IMR-90 (cell line): ENCODE results near the gene PPP2R1B. TPM values are rescaled to one million over a fixed set of nuclear protein-coding genes. Genes with fewer than 3 reads are reported as not detected.

Source experiments
- ATAC-seq: fragments of 200-7000 bp; cut with Tn5 transposase; 2 replicates; pipeline ENCODE4 v1.9.1; 2020; ENCODE audit warnings: low read depth, mild to moderate bottlenecking, moderate library complexity
- BruUV-seq: library from RNA; stranded (reverse); fragments of 400-500 nt; replicated peaks from 2 replicates; lab custom pipeline; 2021; lab: Mats Ljungman, UMichigan
- CTCF ChIA-PET: fragments of 300-600 bp; formaldehyde crosslinking; extraction: SDS; loops from one replicate; lab custom pipeline; 2021; ENCODE audit warnings: antibody characterized with exemption; lab: Yijun Ruan, JAX
- POLR2A ChIA-PET: fragments of 300-600 bp; sonication (Branson Sonifier 250); formaldehyde crosslinking; loops from one replicate; lab custom pipeline; 2022; ENCODE audit warnings: antibody characterized with exemption; ENCODE audit not compliant: unreplicated experiment; lab: Charles Lee
- DNase-seq: peaks from one replicate; pipeline ENCODE4 v3.0.0; 2013
- H2AFZ ChIP-seq: replicated peaks from 2 replicates; pipeline ENCODE3; 2013; ENCODE audit warnings: low read length, mild to moderate bottlenecking; ENCODE audit not compliant: poor library complexity
- H2AK5ac ChIP-seq: 2 replicates; pipeline ENCODE4 v1.6.1; 2013; ENCODE audit warnings: low read depth, low read length, inconsistent platforms
- H2AK9ac ChIP-seq: replicated peaks from 2 replicates; pipeline ENCODE3; 2013; ENCODE audit warnings: mild to moderate bottlenecking, low read depth, low read length, moderate library complexity; ENCODE audit not compliant: poor library complexity
- H2BK120ac ChIP-seq: 2 replicates; pipeline ENCODE4 v1.6.1; 2013; ENCODE audit warnings: low read depth, low read length, inconsistent platforms
- H2BK15ac ChIP-seq: 3 replicates; pipeline ENCODE4 v1.6.1; 2013; ENCODE audit warnings: low read depth, low read length, inconsistent platforms
- H2BK20ac ChIP-seq: 2 replicates; pipeline ENCODE4 v1.6.1; 2013; ENCODE audit warnings: low read depth, mild to moderate bottlenecking, inconsistent platforms, low read length, moderate library complexity
- H2BK5ac ChIP-seq: 2 replicates; pipeline ENCODE4 v1.6.1; 2013; ENCODE audit warnings: mild to moderate bottlenecking, low read depth, low read length, inconsistent platforms; ENCODE audit not compliant: poor library complexity, severe bottlenecking
- H3K14ac ChIP-seq: replicated peaks from 2 replicates; pipeline ENCODE4 v1.6.1; 2013; ENCODE audit warnings: low read depth, low read length, inconsistent platforms
- H3K18ac ChIP-seq: 2 replicates; pipeline ENCODE4 v1.6.1; 2013; ENCODE audit warnings: low read depth, low read length, control low read depth
- H3K23ac ChIP-seq: 2 replicates; pipeline ENCODE4 v1.6.1; 2013; ENCODE audit warnings: low read depth, low read length, inconsistent platforms
- H3K27ac ChIP-seq: 2 replicates; pipeline ENCODE4 v1.5.1; 2013; ENCODE audit warnings: mild to moderate bottlenecking, control low read depth, low read length; ENCODE audit not compliant: insufficient read depth
- H3K27me3 ChIP-seq: 2 replicates; pipeline ENCODE4 v1.6.1; 2013; ENCODE audit warnings: low read length; ENCODE audit not compliant: control insufficient read depth, insufficient read depth
- H3K36me3 ChIP-seq: 2 replicates; pipeline ENCODE4 v1.6.1; 2013; ENCODE audit warnings: low read length, mixed read lengths; ENCODE audit not compliant: control insufficient read depth, insufficient read depth
- H3K4ac ChIP-seq: 2 replicates; pipeline ENCODE4 v1.6.1; 2013; ENCODE audit warnings: low read depth, low read length, inconsistent platforms
- H3K4me1 ChIP-seq: 2 replicates; pipeline ENCODE4 v1.6.1; 2013; ENCODE audit warnings: low read length, mixed read lengths; ENCODE audit not compliant: control insufficient read depth, insufficient read depth
- H3K4me2 ChIP-seq: 2 replicates; pipeline ENCODE4 v1.6.1; 2013; ENCODE audit warnings: low read depth, mild to moderate bottlenecking, control low read depth, low read length, moderate library complexity
- H3K4me3 ChIP-seq: 2 replicates; pipeline ENCODE4 v1.5.1; 2013; ENCODE audit warnings: low read depth, mild to moderate bottlenecking, control low read depth, low read length, moderate library complexity; ENCODE audit not compliant: insufficient read depth
- H3K56ac ChIP-seq: 2 replicates; pipeline ENCODE4 v1.6.1; 2013; ENCODE audit warnings: low read length, inconsistent platforms; ENCODE audit not compliant: insufficient read depth; ENCODE audit errors: extremely low read depth
- H3K79me1 ChIP-seq, 2 experiments: 2 replicates each; pipeline ENCODE4 v1.6.1; 2013; ENCODE audit warnings: low read length in 2 of 2, inconsistent platforms in 1 of 2, low read depth in 1 of 2
- H3K9ac ChIP-seq: 2 replicates; pipeline ENCODE4 v1.6.1; 2013; ENCODE audit warnings: low read depth, low read length, control low read depth
- H3K9me1 ChIP-seq: 2 replicates; pipeline ENCODE4 v1.6.1; 2013; ENCODE audit warnings: low read length, inconsistent platforms; ENCODE audit not compliant: insufficient read depth
- H3K9me3 ChIP-seq: 2 replicates; pipeline ENCODE4 v1.6.1; 2013; ENCODE audit warnings: low read length; ENCODE audit not compliant: control insufficient read depth, insufficient read depth
- H4K20me1 ChIP-seq: 2 replicates; pipeline ENCODE4 v1.6.1; 2013; ENCODE audit warnings: low read length, inconsistent platforms; ENCODE audit not compliant: insufficient read depth
- H4K5ac ChIP-seq: 2 replicates; pipeline ENCODE4 v1.6.1; 2013; ENCODE audit warnings: mild to moderate bottlenecking, low read depth, low read length, control low read depth
- H4K8ac ChIP-seq, 2 experiments: 2 replicates each; pipeline ENCODE4 v1.6.1; 2013; ENCODE audit warnings: low read depth in 2 of 2, low read length in 2 of 2, control low read depth in 1 of 2, inconsistent platforms in 1 of 2
- H4K91ac ChIP-seq: 2 replicates; pipeline ENCODE4 v1.6.1; 2013; ENCODE audit warnings: low read depth, low read length, inconsistent platforms; ENCODE audit not compliant: insufficient read depth
- BHLHE40 ChIP-seq: fragments of 150-350 bp; IDR thresholded peaks from 2 replicates; pipeline ENCODE4 v1.6.1; 2016; ENCODE audit warnings: mild to moderate bottlenecking, low read depth, low read length
- CEBPB ChIP-seq: IDR thresholded peaks from 2 replicates; pipeline ENCODE4 v1.6.1; 2012; ENCODE audit warnings: low read depth, low read length, improper control_type of control experiment
- CHD1 ChIP-seq: IDR thresholded peaks from 2 replicates; pipeline ENCODE4 v1.6.1; 2012; ENCODE audit warnings: low read depth, low read length, improper control_type of control experiment
- MAFK ChIP-seq: IDR thresholded peaks from 2 replicates; pipeline ENCODE4 v1.6.1; 2012; ENCODE audit warnings: low read depth, low read length, improper control_type of control experiment
- MXI1 ChIP-seq: IDR thresholded peaks from 2 replicates; pipeline ENCODE4 v1.6.1; 2012; ENCODE audit warnings: low read depth, mild to moderate bottlenecking, low read length, moderate library complexity, borderline replicate concordance
- POLR2A ChIP-seq: IDR thresholded peaks from 2 replicates; pipeline ENCODE4 v1.6.1; 2012; ENCODE audit warnings: mild to moderate bottlenecking, low read depth, low read length
- RAD21 ChIP-seq: IDR thresholded peaks from 2 replicates; pipeline ENCODE4 v1.6.1; 2012; ENCODE audit warnings: low read length, improper control_type of control experiment
- RCOR1 ChIP-seq: IDR thresholded peaks from 2 replicates; pipeline ENCODE4 v1.6.1; 2012; ENCODE audit warnings: mild to moderate bottlenecking, low read length, improper control_type of control experiment; ENCODE audit not compliant: insufficient replicate concordance
- RFX5 ChIP-seq: IDR thresholded peaks from 2 replicates; pipeline ENCODE4 v1.8.0; 2012; ENCODE audit warnings: low read depth, mild to moderate bottlenecking, low read length, moderate library complexity
- SMC3 ChIP-seq: fragments of 150-350 bp; IDR thresholded peaks from 2 replicates; pipeline ENCODE4 v1.6.1; 2016; ENCODE audit warnings: low read depth, mild to moderate bottlenecking, antibody characterized with exemption, low read length, moderate library complexity
- USF2 ChIP-seq: fragments of 150-350 bp; IDR thresholded peaks from 2 replicates; pipeline ENCODE4 v1.6.1; 2017; ENCODE audit warnings: mild to moderate bottlenecking, antibody characterized with exemption, low read length, low read depth
- WGBS, 2 experiments: methylation state at CpG; one replicate each; pipeline versions ENCODE4 v1.1.5 to v1.1.7; 2013; ENCODE audit warnings: missing lambda C conversion rate in 2 of 2; ENCODE audit not compliant: insufficient read length in 1 of 2; ENCODE audit errors: extremely low coverage in 2 of 2; 5-methylcytosine and 5-hydroxymethylcytosine counted together
- dilution Hi-C: fragments of 300-500 bp; cut with HindIII; formaldehyde crosslinking; loops from one replicate; pipeline ENCODE4 v1.14.3; 2018; ENCODE audit warnings: low sequenced_read_pairs; ENCODE audit not compliant: unreplicated experiment
- in situ Hi-C: fragments of 300-500 bp; cut with MboI; formaldehyde crosslinking; loops from 3 replicates; pipeline ENCODE4 v1.14.3; 2019; ENCODE audit warnings: low sequenced_read_pairs, inconsistent platforms, mixed read lengths
- intact Hi-C: fragments of 100-400 bp; cut with micrococcal nuclease; formaldehyde crosslinking; loops from 2 replicates; pipeline ENCODE4 v1.10.0; 2022
- polyA plus RNA-seq, 3 experiments: library from polyadenylated mRNA; depleted of rRNA; stranded (reverse); fragments of >200 nt; gene quantifications; 2 replicates each; pipeline ENCODE4 v1.2.3, GENCODE V29; 2012; ENCODE audit warnings: low replicate concordance in 1 of 3
- total RNA-seq: library from RNA; depleted of rRNA; stranded (reverse); fragments of >200 nt; gene quantifications from 2 replicates; pipeline ENCODE4 v1.2.3, GENCODE V29; 2012
- TF ChIP-seq, protein P1 (sequence below): conservative IDR thresholded peaks from 2 replicates; pipeline ENCODE4 v1.5.1; 2012; ENCODE audit warnings: mild to moderate bottlenecking, low read depth, low read length, improper control_type of control experiment

The PPP2R1B gene
- total and polyA plus RNA-seq, 2 of the 4 experiments (the other 2 are of a cell fraction): 23.0 to 62.9 TPM

DNA sequence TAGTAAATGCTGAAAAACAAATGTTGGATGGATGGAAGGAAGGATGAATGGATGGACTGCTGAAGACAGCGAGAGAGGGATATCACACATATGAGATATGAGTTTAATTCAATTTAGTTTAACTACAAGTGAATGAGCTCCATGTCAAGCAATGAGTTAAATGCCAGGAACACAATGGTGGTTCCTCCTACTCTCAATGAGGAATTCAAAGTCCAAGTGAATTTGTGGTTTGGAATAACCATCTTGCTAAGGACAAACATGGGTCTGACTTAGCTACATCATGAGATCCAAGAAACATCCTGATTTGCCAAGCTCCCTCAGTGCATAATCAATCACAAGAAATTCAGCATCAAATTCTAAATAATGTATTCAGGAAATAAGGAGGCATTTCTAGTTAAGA, 26.1 kb upstream of the PPP2R1B start:
- in situ Hi-C loops: no loop called here
- no peak overlapping the region for H3K14ac ChIP-seq
- DNase-seq: no peak

More for the DNA sequence above, 26.1 kb upstream of the PPP2R1B start:
- intact Hi-C loops: loop anchor here (5.0 kb wide), 1 partner anchor 50 kb away; no protein-coding TSS in a partner anchor
- Histone ChIP-seq H3K56ac (no peak overlapping the region), H3K4ac (no peak overlapping the region), H2AK5ac (no peak overlapping the region), H4K91ac (no peak overlapping the region), H4K8ac (no peak overlapping the region), H3K4me3 (no peak overlapping the region), H3K18ac (no peak overlapping the region), H2AK9ac (no peak overlapping the region), H3K9ac (no peak overlapping the region), H3K79me1 (peaks cover 3 to 4% of the 10 kb centered on the region in 2 experiments; a peak in 2 of 4 replicates), H3K9me3 (peaks cover 4% of the 10 kb centered on the region; the same call in 1 of the 2 replicates), H3K36me3 (peaks cover 5% of the 10 kb centered on the region), H3K27me3 (no peaks in the 10 kb centered on the region), H4K5ac (no peak overlapping the region), H2BK15ac (no peak overlapping the region), H4K20me1 (no peaks in the 10 kb centered on the region), H2BK20ac (no peak overlapping the region), H3K23ac (no peak overlapping the region), H3K4me1 (peaks cover 7% of the 10 kb centered on the region; the same call in 1 of the 2 replicates), H3K4me2 (no peak overlapping the region), H3K27ac (no peak overlapping the region), H2AFZ (no peak overlapping the region), H2BK5ac (no peak overlapping the region), H2BK120ac (no peak overlapping the region), H3K9me1 (peaks cover 8% of the 10 kb centered on the region; the same call in 1 of the 2 replicates)
- dilution Hi-C loops: no loop called here
- no peak for ATAC-seq
- POLR2A ChIA-PET: no interaction called here
- no peak for TF ChIP-seq CEBPB
- TF ChIP-seq BHLHE40: no peak
- no peak for TF ChIP-seq MXI1
- TF ChIP-seq USF2: no peak
- no peak for TF ChIP-seq RCOR1
- TF ChIP-seq RFX5: no peak
- no peak for TF ChIP-seq MAFK
- TF ChIP-seq POLR2A: no peak
- TF ChIP-seq RAD21: no peak
- TF ChIP-seq SMC3: no peak
- TF ChIP-seq, protein P1, sequence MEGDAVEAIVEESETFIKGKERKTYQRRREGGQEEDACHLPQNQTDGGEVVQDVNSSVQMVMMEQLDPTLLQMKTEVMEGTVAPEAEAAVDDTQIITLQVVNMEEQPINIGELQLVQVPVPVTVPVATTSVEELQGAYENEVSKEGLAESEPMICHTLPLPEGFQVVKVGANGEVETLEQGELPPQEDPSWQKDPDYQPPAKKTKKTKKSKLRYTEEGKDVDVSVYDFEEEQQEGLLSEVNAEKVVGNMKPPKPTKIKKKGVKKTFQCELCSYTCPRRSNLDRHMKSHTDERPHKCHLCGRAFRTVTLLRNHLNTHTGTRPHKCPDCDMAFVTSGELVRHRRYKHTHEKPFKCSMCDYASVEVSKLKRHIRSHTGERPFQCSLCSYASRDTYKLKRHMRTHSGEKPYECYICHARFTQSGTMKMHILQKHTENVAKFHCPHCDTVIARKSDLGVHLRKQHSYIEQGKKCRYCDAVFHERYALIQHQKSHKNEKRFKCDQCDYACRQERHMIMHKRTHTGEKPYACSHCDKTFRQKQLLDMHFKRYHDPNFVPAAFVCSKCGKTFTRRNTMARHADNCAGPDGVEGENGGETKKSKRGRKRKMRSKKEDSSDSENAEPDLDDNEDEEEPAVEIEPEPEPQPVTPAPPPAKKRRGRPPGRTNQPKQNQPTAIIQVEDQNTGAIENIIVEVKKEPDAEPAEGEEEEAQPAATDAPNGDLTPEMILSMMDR: no peak
- TF ChIP-seq CHD1: no peak
- no CpG with 5 or more reads among the region's 1 CpG for WGBS, 2 experiments
- BruUV-seq: no TSS peak
- CTCF ChIA-PET: interaction anchor here (1.3 kb wide), 1 partner anchor 10 kb away, joined by 3 read pairs; no protein-coding TSS in a partner anchor
